HG02623 (cell line): ENCODE results near the gene CIAO2B.
A peak's percentile ranks its signal among the peaks of the same experiment; 100 is the strongest.
"Not testable (repeated sequence)": the region's sequence is repeated elsewhere in the genome, so short reads cannot be mapped to it uniquely, and the experiment has no call there.

Source experiments
- ATAC-seq: cut with Tn5 transposase; IDR thresholded peaks from one replicate; pipeline ENCODE4 v1.9.1; 2021; ENCODE audit warnings: moderate library complexity; ENCODE audit not compliant: unreplicated experiment

CIAO2B gene

GRCh38 chr16:66904846-66905632 is 29.2 kb downstream of the CIAO2B start:
- ATAC-seq, result no peak

GRCh38 chr16:66904428-66904845 is 29.8 kb downstream of the CIAO2B start:
- ATAC-seq, result no peak

GRCh38 chr16:66903544-66904427 is 30.4 kb downstream of the CIAO2B start:
- ATAC-seq, result no peak

- no peak for ATAC-seq
Measured at GRCh38 chr16:66902648-66903543, 31.3 kb downstream of the CIAO2B start.

GRCh38 chr16:66901626-66902025 is 32.6 kb downstream of the CIAO2B start:
- ATAC-seq, result no peak

GRCh38 chr16:66900721-66901441 is 33.3 kb downstream of the CIAO2B start:
- ATAC-seq, result no peak

- no peak for ATAC-seq
Measured at GRCh38 chr16:66899945-66900710, 34.1 kb downstream of the CIAO2B start.

- ATAC-seq, result no peak
Measured at GRCh38 chr16:66899310-66899944, 34.8 kb downstream of the CIAO2B start.

GRCh38 chr16:66898933-66899309 is 35.3 kb downstream of the CIAO2B start:
- ATAC-seq, result no peak

GRCh38 chr16:66898207-66898606 is 36.0 kb downstream of the CIAO2B start:
- ATAC-seq, result no peak

GRCh38 chr16:66896682-66897081 is 37.5 kb downstream of the CIAO2B start:
- ATAC-seq, result not testable (repeated sequence)

GRCh38 chr16:66895999-66896398 is 38.2 kb downstream of the CIAO2B start:
- ATAC-seq, result no peak

GRCh38 chr16:66895689-66895979 is 38.6 kb downstream of the CIAO2B start:
- no peak for ATAC-seq

- peak; percentile 66 for ATAC-seq
Measured at GRCh38 chr16:66894948-66895688, 39.1 kb downstream of the CIAO2B start.

- ATAC-seq, result no peak
Measured at GRCh38 chr16:66894055-66894454, 40.1 kb downstream of the CIAO2B start.

- ATAC-seq, result no peak
Measured at GRCh38 chr16:66891797-66892196, 42.4 kb downstream of the CIAO2B start.

- no peak for ATAC-seq
Measured at GRCh38 chr16:66891360-66891759, 42.8 kb downstream of the CIAO2B start.

- no peak for ATAC-seq
Measured at GRCh38 chr16:66890799-66891198, 43.4 kb downstream of the CIAO2B start.

GRCh38 chr16:66889622-66890021 is 44.6 kb downstream of the CIAO2B start:
- ATAC-seq, result no peak
